ENCODE results near the gene KDM7A.

- TF ChIP-seq CTCF (IDR thresholded peaks at IDR 0.05) (no peak), POLR2A (IDR thresholded peaks at IDR 0.05) (no peak)
Measured at GRCh38 chr7:140093375-140093774, 83.4 kb downstream of the KDM7A start.
